Measurements from ENCODE around the gene APOB.

APOB gene

GRCh38 chr2:21024722-21025389 is 19.0 kb downstream of the APOB start:
- DNase-seq (ENCODE audit: low spot score in 2 of 2), result no peak
- no peaks in the 10 kb centered on the region for H3K36me3 ChIP-seq (replicated peaks)
- H3K9me3 ChIP-seq, result no peaks in the 10 kb centered on the region
- H3K4me1 ChIP-seq, result no peaks in the 10 kb centered on the region
- no peak overlapping the region for H3K4me3 ChIP-seq
- H3K27me3 ChIP-seq (ENCODE audit: low read depth), result no peaks in the 10 kb centered on the region
- in situ Hi-C loops (cut with MboI; ENCODE audit: low sequenced_read_pairs), result loop anchor here (25.0 kb wide), 1 partner anchor 287 kb away; no protein-coding TSS in a partner anchor

- Histone ChIP-seq H3K9me3 (no peaks in the 10 kb centered on the region), H3K4me3 (no peak overlapping the region)
Measured at GRCh38 chr2:21024198-21024597, 19.7 kb downstream of the APOB start.

GRCh38 chr2:21023419-21024181 is 20.3 kb downstream of the APOB start:
- H3K36me3 ChIP-seq (replicated peaks), result no peaks in the 10 kb centered on the region
- in situ Hi-C loops (cut with MboI; ENCODE audit: low sequenced_read_pairs), result no loop called here
- no peaks in the 10 kb centered on the region for H3K4me1 ChIP-seq
- no peak overlapping the region for H3K4me3 ChIP-seq
- no peaks in the 10 kb centered on the region for H3K9me3 ChIP-seq
- no peak for DNase-seq (ENCODE audit: low spot score in 2 of 2)
- no peaks in the 10 kb centered on the region for H3K27me3 ChIP-seq (ENCODE audit: low read depth)

More at GRCh38 chr2:21024198-21024597, 19.7 kb downstream of the APOB start:
- Histone ChIP-seq H3K27me3 (ENCODE audit: low read depth) (no peaks in the 10 kb centered on the region), H3K36me3 (replicated peaks) (no peaks in the 10 kb centered on the region), H3K4me1 (no peaks in the 10 kb centered on the region)
- in situ Hi-C loops (cut with MboI; ENCODE audit: low sequenced_read_pairs), result no loop called here
- DNase-seq (ENCODE audit: low spot score in 2 of 2), result no peak

- Histone ChIP-seq H3K36me3 (replicated peaks) (no peaks in the 10 kb centered on the region), H3K9me3 (no peaks in the 10 kb centered on the region), H3K4me3 (no peak overlapping the region), H3K4me1 (no peaks in the 10 kb centered on the region), H3K27me3 (ENCODE audit: low read depth) (no peaks in the 10 kb centered on the region)
- DNase-seq (ENCODE audit: low spot score in 2 of 2), result no peak
- in situ Hi-C loops (cut with MboI; ENCODE audit: low sequenced_read_pairs), result no loop called here
Measured at GRCh38 chr2:21022792-21023367, 21.0 kb downstream of the APOB start.

GRCh38 chr2:21021430-21021829 is 22.4 kb downstream of the APOB start:
- no peak for DNase-seq (ENCODE audit: low spot score in 2 of 2)
- Histone ChIP-seq H3K9me3 (no peaks in the 10 kb centered on the region), H3K36me3 (replicated peaks) (no peaks in the 10 kb centered on the region), H3K27me3 (ENCODE audit: low read depth) (no peaks in the 10 kb centered on the region), H3K4me3 (no peak overlapping the region), H3K4me1 (no peaks in the 10 kb centered on the region)
- in situ Hi-C loops (cut with MboI; ENCODE audit: low sequenced_read_pairs), result no loop called here

- in situ Hi-C loops (cut with MboI; ENCODE audit: low sequenced_read_pairs), result no loop called here
- Histone ChIP-seq H3K27me3 (ENCODE audit: low read depth) (no peaks in the 10 kb centered on the region), H3K9me3 (no peaks in the 10 kb centered on the region), H3K4me1 (no peaks in the 10 kb centered on the region), H3K36me3 (replicated peaks) (no peaks in the 10 kb centered on the region), H3K4me3 (no peak overlapping the region)
- DNase-seq (ENCODE audit: low spot score in 2 of 2), result no peak
Measured at GRCh38 chr2:21020668-21021288, 23.1 kb downstream of the APOB start.

GRCh38 chr2:21020031-21020667 is 23.7 kb downstream of the APOB start:
- in situ Hi-C loops (cut with MboI; ENCODE audit: low sequenced_read_pairs), result no loop called here
- Histone ChIP-seq H3K9me3 (no peaks in the 10 kb centered on the region), H3K36me3 (replicated peaks) (no peaks in the 10 kb centered on the region), H3K4me1 (no peaks in the 10 kb centered on the region), H3K27me3 (ENCODE audit: low read depth) (no peaks in the 10 kb centered on the region), H3K4me3 (no peak overlapping the region)
- DNase-seq (ENCODE audit: low spot score in 2 of 2), result no peak

- no peak for DNase-seq (ENCODE audit: low spot score in 2 of 2)
- H3K36me3 ChIP-seq (replicated peaks), result no peaks in the 10 kb centered on the region
- in situ Hi-C loops (cut with MboI; ENCODE audit: low sequenced_read_pairs), result no loop called here
Measured at GRCh38 chr2:21019678-21020021, 24.2 kb downstream of the APOB start.

GRCh38 chr2:21019000-21019677 is 24.7 kb downstream of the APOB start:
- H3K9me3 ChIP-seq, result no peaks in the 10 kb centered on the region
- no peak overlapping the region for H3K4me3 ChIP-seq
- in situ Hi-C loops (cut with MboI; ENCODE audit: low sequenced_read_pairs), result no loop called here
- H3K36me3 ChIP-seq (replicated peaks), result no peaks in the 10 kb centered on the region
- H3K4me1 ChIP-seq, result no peaks in the 10 kb centered on the region
- no peak for DNase-seq (ENCODE audit: low spot score in 2 of 2)
- H3K27me3 ChIP-seq (ENCODE audit: low read depth), result no peaks in the 10 kb centered on the region

More at GRCh38 chr2:21019678-21020021, 24.2 kb downstream of the APOB start:
- H3K4me3 ChIP-seq, result no peak overlapping the region
- H3K9me3 ChIP-seq, result no peaks in the 10 kb centered on the region
- no peaks in the 10 kb centered on the region for H3K4me1 ChIP-seq
- H3K27me3 ChIP-seq (ENCODE audit: low read depth), result no peaks in the 10 kb centered on the region

GRCh38 chr2:21018290-21018689 is 25.6 kb downstream of the APOB start:
- Histone ChIP-seq H3K4me3 (no peak overlapping the region), H3K27me3 (ENCODE audit: low read depth) (no peaks in the 10 kb centered on the region), H3K9me3 (no peaks in the 10 kb centered on the region), H3K4me1 (no peaks in the 10 kb centered on the region), H3K36me3 (replicated peaks) (no peaks in the 10 kb centered on the region)
- DNase-seq (ENCODE audit: low spot score in 2 of 2), result no peak
- in situ Hi-C loops (cut with MboI; ENCODE audit: low sequenced_read_pairs), result no loop called here

GRCh38 chr2:21017748-21018276 is 26.1 kb downstream of the APOB start:
- Histone ChIP-seq H3K4me1 (no peaks in the 10 kb centered on the region), H3K9me3 (no peaks in the 10 kb centered on the region), H3K36me3 (replicated peaks) (no peaks in the 10 kb centered on the region), H3K4me3 (no peak overlapping the region), H3K27me3 (ENCODE audit: low read depth) (no peaks in the 10 kb centered on the region)
- in situ Hi-C loops (cut with MboI; ENCODE audit: low sequenced_read_pairs), result no loop called here
- no peak for DNase-seq (ENCODE audit: low spot score in 2 of 2)

- Histone ChIP-seq H3K4me3 (no peak overlapping the region), H3K4me1 (no peaks in the 10 kb centered on the region), H3K36me3 (replicated peaks) (no peaks in the 10 kb centered on the region)
Measured at GRCh38 chr2:21015281-21015645, 28.6 kb downstream of the APOB start.

More at GRCh38 chr2:21015281-21015645, 28.6 kb downstream of the APOB start:
- no peak for DNase-seq (ENCODE audit: low spot score in 2 of 2)
- no peaks in the 10 kb centered on the region for H3K9me3 ChIP-seq
- in situ Hi-C loops (cut with MboI; ENCODE audit: low sequenced_read_pairs), result no loop called here
- H3K27me3 ChIP-seq (ENCODE audit: low read depth), result no peaks in the 10 kb centered on the region
